ENCODE results near the gene AGBL4. TPM values are rescaled to one million over a fixed set of nuclear protein-coding genes. Genes with fewer than 3 reads are reported as not detected.

AGBL4 gene
- under 1 TPM; 0.08 to 0.71 (median 0.60) TPM for total RNA-seq

DNA sequence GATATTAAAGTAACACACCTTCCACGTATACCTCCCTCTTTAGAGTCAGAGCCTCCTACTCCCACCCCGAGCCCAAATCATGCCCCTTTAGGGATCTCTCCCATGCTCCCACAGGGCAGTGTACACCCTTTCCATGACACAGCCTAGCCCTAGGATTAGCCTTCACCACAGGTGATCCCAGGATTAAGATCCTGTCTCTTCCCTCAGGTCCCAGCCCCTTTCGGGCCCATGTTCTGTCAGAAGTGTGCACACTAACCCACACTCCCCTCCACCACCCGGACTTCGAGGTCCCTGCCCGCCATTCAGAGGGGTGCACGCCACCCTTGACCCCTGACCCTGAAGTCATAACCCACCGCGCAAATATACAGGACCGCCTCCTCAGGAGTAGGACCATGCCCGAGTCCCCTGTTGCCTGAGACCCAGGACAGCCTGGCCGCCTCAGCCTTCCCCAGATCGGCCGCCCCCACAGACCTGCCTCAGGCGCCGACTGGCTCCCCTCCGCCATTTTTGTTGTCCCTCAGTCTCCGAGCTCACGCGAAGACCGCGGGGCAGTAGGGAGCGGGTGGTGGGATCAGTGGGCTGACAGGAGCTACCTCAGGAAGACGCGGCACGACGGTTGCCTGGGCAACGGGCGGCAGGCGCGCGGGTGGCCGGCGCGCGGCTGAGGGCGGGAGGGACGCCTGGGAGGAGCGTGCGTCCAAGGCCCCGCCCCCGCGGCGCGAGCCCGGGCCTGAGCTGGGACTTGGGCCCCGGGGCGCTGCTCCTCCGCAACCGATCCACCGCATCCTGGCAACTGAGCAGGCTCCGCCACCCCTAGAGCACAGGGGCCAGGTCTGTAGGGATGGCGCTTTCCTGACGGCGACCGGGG is at the start of gene AGBL4:
TSS of gene AGBL4 (minus strand) at position 663 of the 868 bp plus-strand sequence.
- TF ChIP-seq POLR2A (IDR thresholded peaks at IDR 0.05) = no peak
- TF ChIP-seq, protein P1, sequence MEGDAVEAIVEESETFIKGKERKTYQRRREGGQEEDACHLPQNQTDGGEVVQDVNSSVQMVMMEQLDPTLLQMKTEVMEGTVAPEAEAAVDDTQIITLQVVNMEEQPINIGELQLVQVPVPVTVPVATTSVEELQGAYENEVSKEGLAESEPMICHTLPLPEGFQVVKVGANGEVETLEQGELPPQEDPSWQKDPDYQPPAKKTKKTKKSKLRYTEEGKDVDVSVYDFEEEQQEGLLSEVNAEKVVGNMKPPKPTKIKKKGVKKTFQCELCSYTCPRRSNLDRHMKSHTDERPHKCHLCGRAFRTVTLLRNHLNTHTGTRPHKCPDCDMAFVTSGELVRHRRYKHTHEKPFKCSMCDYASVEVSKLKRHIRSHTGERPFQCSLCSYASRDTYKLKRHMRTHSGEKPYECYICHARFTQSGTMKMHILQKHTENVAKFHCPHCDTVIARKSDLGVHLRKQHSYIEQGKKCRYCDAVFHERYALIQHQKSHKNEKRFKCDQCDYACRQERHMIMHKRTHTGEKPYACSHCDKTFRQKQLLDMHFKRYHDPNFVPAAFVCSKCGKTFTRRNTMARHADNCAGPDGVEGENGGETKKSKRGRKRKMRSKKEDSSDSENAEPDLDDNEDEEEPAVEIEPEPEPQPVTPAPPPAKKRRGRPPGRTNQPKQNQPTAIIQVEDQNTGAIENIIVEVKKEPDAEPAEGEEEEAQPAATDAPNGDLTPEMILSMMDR (IDR thresholded peaks at IDR 0.05) = no peak
- 7 to 19% methylated on average over 16 to 56 of the region's 56 CpGs for WGBS, 2 donors
- intact Hi-C loops (cut with DNase I; ENCODE audit: low total_unique reads) = no loop called here
- H3K4me3 ChIP-seq (ENCODE audit: low read depth, poor library complexity, severe bottlenecking) = peak within 1 kb of the TSS; percentile 20
- peak in 1 of 2 donors; percentile 84 for DNase-seq (ENCODE audit: low spot score in 2 of 2)

- TF ChIP-seq, protein P1 (IDR thresholded peaks at IDR 0.05) = no peak
- TF ChIP-seq POLR2A (IDR thresholded peaks at IDR 0.05) = no peak
- intact Hi-C loops (cut with DNase I; ENCODE audit: low total_unique reads) = no loop called here
Measured at GRCh38 chr1:50066806-50067205, 43.1 kb upstream of the AGBL4 start.

DNA sequence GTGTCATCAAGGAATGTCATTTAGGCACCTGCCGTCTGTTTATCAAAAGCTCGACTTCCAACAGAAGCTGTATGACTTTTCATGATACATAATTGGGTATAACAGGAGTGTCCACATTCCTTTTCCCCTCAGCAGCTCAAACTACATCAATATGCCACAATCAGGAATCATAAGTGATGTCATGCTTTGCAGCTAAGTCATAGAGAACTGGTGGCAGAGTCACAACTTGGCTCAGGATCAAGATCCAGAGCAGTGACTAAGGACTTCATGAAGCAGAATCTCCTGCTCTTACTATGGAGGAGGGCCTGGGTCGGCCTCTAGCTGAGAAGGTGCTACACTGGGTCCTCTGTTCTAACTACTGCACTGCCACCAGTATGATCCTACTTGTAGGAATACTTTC is 36.5 kb upstream of the AGBL4 start:
- intact Hi-C loops (cut with DNase I; ENCODE audit: low total_unique reads) = no loop called here
- no peak for DNase-seq (ENCODE audit: low spot score in 2 of 2)
- TF ChIP-seq, protein P1 (IDR thresholded peaks at IDR 0.05) = no peak
- no peak for TF ChIP-seq POLR2A (IDR thresholded peaks at IDR 0.05)
- 62 to 64% methylated on average over 3 of the region's 3 CpGs for WGBS, 2 donors
- H3K4me3 ChIP-seq (ENCODE audit: low read depth, poor library complexity, severe bottlenecking) = no peak overlapping the region

More at GRCh38 chr1:50066806-50067205, 43.1 kb upstream of the AGBL4 start:
- no peak for DNase-seq (ENCODE audit: low spot score in 2 of 2)
- WGBS, 2 donors = 25 to 36% methylated on average over 1 of the region's 1 CpG
- H3K4me3 ChIP-seq (ENCODE audit: low read depth, poor library complexity, severe bottlenecking) = no peak overlapping the region

- no peak overlapping the region for H3K4me3 ChIP-seq (ENCODE audit: low read depth, poor library complexity, severe bottlenecking)
- 60 to 71% methylated on average over 2 of the region's 2 CpGs for WGBS, 2 donors
- TF ChIP-seq POLR2A (IDR thresholded peaks at IDR 0.05) = no peak
- TF ChIP-seq, protein P1 (IDR thresholded peaks at IDR 0.05) = no peak
- DNase-seq (ENCODE audit: low spot score in 2 of 2) = no peak
- intact Hi-C loops (cut with DNase I; ENCODE audit: low total_unique reads) = no loop called here
Measured at GRCh38 chr1:50048791-50049190, 25.0 kb upstream of the AGBL4 start.

DNA sequence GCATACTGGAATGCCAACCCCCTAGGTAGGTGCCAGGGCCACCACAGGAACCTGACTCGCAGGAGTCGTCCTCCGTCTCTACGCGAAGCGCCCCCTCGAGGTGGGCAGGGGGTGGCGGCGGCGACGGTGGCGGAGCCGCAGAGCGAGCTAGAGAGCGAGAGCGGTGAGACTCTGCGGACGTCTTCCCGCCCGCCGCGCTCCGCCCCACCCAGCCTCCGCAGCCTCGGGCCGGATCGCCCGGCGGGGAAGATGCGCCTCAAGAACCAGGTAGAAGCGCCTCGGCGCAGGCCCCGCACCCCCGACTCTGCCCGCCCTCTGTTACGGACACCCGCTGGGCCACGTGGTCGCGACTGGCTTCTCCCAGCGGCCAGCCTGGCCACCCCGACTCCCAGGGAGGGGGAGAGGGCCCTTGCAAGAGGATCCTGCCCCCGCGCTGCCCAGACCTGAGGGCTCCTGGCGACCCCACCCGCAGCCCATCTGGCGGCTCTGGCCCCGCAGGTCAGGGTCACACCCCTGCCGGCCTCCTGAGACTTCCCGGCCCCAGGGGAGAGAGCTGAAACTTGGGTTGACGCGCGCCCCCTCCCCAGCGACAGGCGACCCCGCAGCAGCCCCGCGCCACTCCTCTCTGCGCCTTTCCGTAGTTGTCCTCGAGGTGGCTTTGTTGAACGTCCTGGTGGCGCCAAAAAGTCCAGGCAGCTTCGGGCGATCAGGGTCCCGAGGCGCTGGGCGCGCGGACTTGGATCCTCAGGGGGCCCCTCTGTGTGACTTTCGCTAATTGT is 24.4 kb upstream of the AGBL4 start:
- intact Hi-C loops (cut with DNase I; ENCODE audit: low total_unique reads) = no loop called here
- TF ChIP-seq, protein P1 (IDR thresholded peaks at IDR 0.05) = no peak
- no peak for TF ChIP-seq POLR2A (IDR thresholded peaks at IDR 0.05)
- no peak overlapping the region for H3K4me3 ChIP-seq (ENCODE audit: low read depth, poor library complexity, severe bottlenecking)
- DNase-seq (ENCODE audit: low spot score in 2 of 2) = peak in 1 of 2 donors; percentile 85
- 5 to 10% methylated on average over 38 to 59 of the region's 72 CpGs for whole genome bisulfite sequencing, 2 donors

Data from lower leg skin (tissue), 4 donors.